CD8-positive, alpha-beta memory T cell (primary cell): ENCODE results near the gene GALNT6. TPM values are rescaled to one million over a fixed set of nuclear protein-coding genes. Genes with fewer than 3 reads are reported as not detected.

Source experiments
- CTCF ChIA-PET: fragments of 350-600 bp; sonication (Branson Sonifier 250); formaldehyde crosslinking; loops from one replicate; lab custom pipeline; 2021; ENCODE audit warnings: antibody characterized with exemption; lab: Charles Lee
- POLR2A ChIA-PET: fragments of 350-600 bp; sonication (Branson Sonifier 250); formaldehyde crosslinking; loops from one replicate; lab custom pipeline; 2021; ENCODE audit warnings: antibody characterized with exemption; lab: Charles Lee
- DNase-seq, 5 donors: peaks; one replicate each; pipeline versions ENCODE4 v3.0.0 to v3.0.0-alpha.2; 2020 to 2022; ENCODE audit warnings: mixed read lengths in 1 of 5
- H3K27ac ChIP-seq: one replicate; pipeline ENCODE4 v1.7.0; 2013; ENCODE audit warnings: low read depth, mild to moderate bottlenecking, low read length, moderate library complexity
- H3K27me3 ChIP-seq: 2 replicates; pipeline ENCODE4 v1.7.0; 2013; ENCODE audit warnings: low read length, mild to moderate bottlenecking; ENCODE audit not compliant: insufficient read depth, poor library complexity, severe bottlenecking
- H3K36me3 ChIP-seq: 2 replicates; pipeline ENCODE4 v1.7.0; 2013; ENCODE audit warnings: mild to moderate bottlenecking, low read length, moderate library complexity; ENCODE audit not compliant: insufficient read depth
- H3K4me1 ChIP-seq: 2 replicates; pipeline ENCODE4 v1.7.0; 2013; ENCODE audit warnings: mild to moderate bottlenecking, low read length, moderate library complexity; ENCODE audit not compliant: insufficient read depth
- H3K4me3 ChIP-seq: 2 replicates; pipeline ENCODE4 v1.7.0; 2013; ENCODE audit warnings: mild to moderate bottlenecking, low read length
- H3K9me3 ChIP-seq: 2 replicates; pipeline ENCODE4 v1.7.0; 2013; ENCODE audit warnings: mild to moderate bottlenecking, low read length
- H3K27ac Mint-ChIP-seq, 8 donors: one replicate each; pipeline ENCODE4 v1.8.0; 2020 to 2021; ENCODE audit warnings: mixed read lengths in 8 of 8, mild to moderate bottlenecking in 6 of 8, inconsistent platforms in 3 of 8, moderate library complexity in 3 of 8
- H3K27me3 Mint-ChIP-seq, 2 donors: one replicate each; pipeline ENCODE4 v1.8.0; 2020 to 2021; ENCODE audit warnings: mixed read lengths in 2 of 2, mild to moderate bottlenecking in 1 of 2, moderate library complexity in 1 of 2
- H3K36me3 Mint-ChIP-seq, 3 donors: one replicate each; pipeline ENCODE4 v1.8.0; 2020 to 2021; ENCODE audit warnings: mixed read lengths in 3 of 3, inconsistent platforms in 1 of 3, mild to moderate bottlenecking in 1 of 3
- H3K4me1 Mint-ChIP-seq, 3 donors: one replicate each; pipeline ENCODE4 v1.8.0; 2020 to 2021; ENCODE audit warnings: mixed read lengths in 3 of 3, inconsistent platforms in 1 of 3, mild to moderate bottlenecking in 1 of 3
- H3K4me3 Mint-ChIP-seq, 7 donors: one replicate each; pipeline ENCODE4 v1.8.0; 2020 to 2021; ENCODE audit warnings: mixed read lengths in 7 of 7, mild to moderate bottlenecking in 6 of 7, moderate library complexity in 4 of 7, inconsistent platforms in 2 of 7
- H3K9me3 Mint-ChIP-seq, 5 donors: one replicate each; pipeline ENCODE4 v1.8.0; 2020 to 2022; ENCODE audit warnings: mixed read lengths in 5 of 5, mild to moderate bottlenecking in 3 of 5, moderate library complexity in 2 of 5, inconsistent platforms in 1 of 5
- polyA plus RNA-seq: library from polyadenylated mRNA; unstranded; fragments of 300-500 nt; fragmentation: Illumina TruSeq; gene quantifications from one replicate; pipeline ENCODE4 v1.2.3, GENCODE V29; 2021
- total RNA-seq, 2 experiments: library from RNA; stranded (reverse); gene quantifications; one replicate each; pipeline ENCODE4 v1.2.3, GENCODE V29; 2021

The GALNT6 gene
- total and polyA plus RNA-seq, 3 experiments from 2014 or later: 13.3 to 15.6 (median 13.5) TPM

GRCh38 chr12:51369581-51369980, 21.6 kb downstream of the GALNT6 start:
- H3K36me3 ChIP-seq: peaks cover 3% of the 10 kb centered on the region

GRCh38 chr12:51368640-51369517, 22.3 kb downstream of the GALNT6 start:
- ChIA-PET POLR2A (interaction anchor here (0.6 to 2.8 kb wide), 11 partner anchors 15 to 609 kb away, joined by 3 to 31 read pairs (median 3); partner anchors contain the start of genes CSRNP2, DAZAP2, GALNT6 and POU6F1), CTCF (interaction anchor here (0.8 to 2.1 kb wide), 10 partner anchors 9 to 164 kb away, joined by 3 to 7 read pairs (median 4); no protein-coding TSS in a partner anchor)
- Mint-ChIP-seq H3K27me3 (peaks cover 0 to 3% of the 10 kb centered on the region in 2 donors), H3K36me3 (peaks cover 3 to 26% (median 9%) of the 10 kb centered on the region in 3 donors), H3K27ac (peak overlapping the region; percentile 40 to 100 (median 96)), H3K9me3 (no peaks in the 10 kb centered on the region), H3K4me1 (peaks cover 29 to 56% (median 42%) of the 10 kb centered on the region in 3 donors), H3K4me3 (peak overlapping the region; percentile 62 to 85 (median 79))
- H3K36me3 ChIP-seq: no peaks in the 10 kb centered on the region
- H3K4me3 ChIP-seq: peak overlapping the region; percentile 62
- H3K9me3 ChIP-seq: no peaks in the 10 kb centered on the region
- peak; percentile 79 to 96 (median 94) for DNase-seq
- peak overlapping the region; percentile 4 for H3K27ac ChIP-seq
- peaks cover 32% of the 10 kb centered on the region for H3K4me1 ChIP-seq
- no peaks in the 10 kb centered on the region for H3K27me3 ChIP-seq

More at GRCh38 chr12:51369581-51369980, 21.6 kb downstream of the GALNT6 start:
- H3K4me1 Mint-ChIP-seq: peaks cover 29 to 56% (median 42%) of the 10 kb centered on the region in 3 donors
- POLR2A ChIA-PET: interaction anchor here (0.6 to 2.8 kb wide), 11 partner anchors 14 to 610 kb away, joined by 3 to 31 read pairs (median 3); partner anchors contain the start of genes DAZAP2, GALNT6, POU6F1 and SLC11A2
- peaks cover 0 to 3% of the 10 kb centered on the region in 2 donors for H3K27me3 Mint-ChIP-seq
- DNase-seq: no peak
- Histone ChIP-seq H3K4me3 (peak overlapping the region; percentile 62), H3K27ac (no peak overlapping the region), H3K27me3 (no peaks in the 10 kb centered on the region), H3K4me1 (peaks cover 32% of the 10 kb centered on the region), H3K9me3 (no peaks in the 10 kb centered on the region)
- peak overlapping the region; percentile 62 to 85 (median 79) for H3K4me3 Mint-ChIP-seq
- H3K27ac Mint-ChIP-seq: peak overlapping the region; percentile 40 to 100 (median 96)
- peaks cover 3 to 26% (median 10%) of the 10 kb centered on the region in 3 donors for H3K36me3 Mint-ChIP-seq
- no peaks in the 10 kb centered on the region for H3K9me3 Mint-ChIP-seq
- CTCF ChIA-PET: interaction anchor here (0.8 to 2.1 kb wide), 10 partner anchors 10 to 163 kb away, joined by 3 to 7 read pairs (median 4); no protein-coding TSS in a partner anchor

- Mint-ChIP-seq H3K4me1 (peaks cover 24 to 33% (median 27%) of the 10 kb centered on the region in 3 donors), H3K27ac (peak overlapping the region in 2 of 8 donors; percentile 3 to 56), H3K27me3 (peaks cover 0 to 1% of the 10 kb centered on the region in 2 donors), H3K9me3 (no peaks in the 10 kb centered on the region), H3K36me3 (peaks cover 3 to 28% (median 8%) of the 10 kb centered on the region in 3 donors), H3K4me3 (no peak overlapping the region)
- no peak overlapping the region for H3K4me3 ChIP-seq
- H3K27ac ChIP-seq: no peak overlapping the region
- peaks cover 31% of the 10 kb centered on the region for H3K4me1 ChIP-seq
- H3K9me3 ChIP-seq: no peaks in the 10 kb centered on the region
- ChIA-PET POLR2A (no interaction called here), CTCF (no interaction called here)
- no peak for DNase-seq
- H3K36me3 ChIP-seq: no peaks in the 10 kb centered on the region
- no peaks in the 10 kb centered on the region for H3K27me3 ChIP-seq
Observed at GRCh38 chr12:51365276-51365675, 25.9 kb downstream of the GALNT6 start.

- H3K27me3 Mint-ChIP-seq: peaks cover 0 to 1% of the 10 kb centered on the region in 2 donors
- H3K4me3 Mint-ChIP-seq: no peak overlapping the region
- H3K4me3 ChIP-seq: no peak overlapping the region
- no peaks in the 10 kb centered on the region for H3K27me3 ChIP-seq
- peaks cover 3 to 39% (median 11%) of the 10 kb centered on the region in 3 donors for H3K36me3 Mint-ChIP-seq
- no peaks in the 10 kb centered on the region for H3K9me3 ChIP-seq
- ChIA-PET POLR2A (no interaction called here), CTCF (no interaction called here)
- no peaks in the 10 kb centered on the region for H3K9me3 Mint-ChIP-seq
- DNase-seq: no peak
- no peaks in the 10 kb centered on the region for H3K36me3 ChIP-seq
- H3K4me1 Mint-ChIP-seq: peaks cover 15 to 20% (median 15%) of the 10 kb centered on the region in 3 donors
- peak overlapping the region in 2 of 8 donors; percentile 17 to 42 for H3K27ac Mint-ChIP-seq
- peaks cover 18% of the 10 kb centered on the region for H3K4me1 ChIP-seq
- no peak overlapping the region for H3K27ac ChIP-seq
Observed at GRCh38 chr12:51364001-51364400, 27.2 kb downstream of the GALNT6 start.

GRCh38 chr12:51362747-51363342, 28.4 kb downstream of the GALNT6 start:
- Mint-ChIP-seq H3K4me1 (peaks cover 5 to 9% (median 7%) of the 10 kb centered on the region in 3 donors), H3K4me3 (no peak overlapping the region), H3K36me3 (peaks cover 0 to 46% (median 11%) of the 10 kb centered on the region in 3 donors), H3K9me3 (no peaks in the 10 kb centered on the region), H3K27ac (peak overlapping the region in 1 of 8 donors; percentile 29), H3K27me3 (no peaks in the 10 kb centered on the region)
- Histone ChIP-seq H3K27me3 (no peaks in the 10 kb centered on the region), H3K36me3 (no peaks in the 10 kb centered on the region), H3K4me1 (peaks cover 6% of the 10 kb centered on the region), H3K27ac (no peak overlapping the region), H3K4me3 (no peak overlapping the region), H3K9me3 (no peaks in the 10 kb centered on the region)
- DNase-seq: no peak
- ChIA-PET CTCF (interaction anchor here (1.0 kb wide), 1 partner anchor 22 kb away, joined by 5 read pairs; no protein-coding TSS in a partner anchor), POLR2A (no interaction called here)

- H3K27ac ChIP-seq: no peak overlapping the region
- Mint-ChIP-seq H3K4me1 (peaks cover 0 to 4% (median 2%) of the 10 kb centered on the region in 3 donors), H3K9me3 (no peaks in the 10 kb centered on the region), H3K27ac (peak overlapping the region in 1 of 8 donors; percentile 83), H3K36me3 (peaks cover 0 to 48% (median 11%) of the 10 kb centered on the region in 3 donors), H3K27me3 (no peaks in the 10 kb centered on the region), H3K4me3 (no peak overlapping the region)
- H3K9me3 ChIP-seq: no peaks in the 10 kb centered on the region
- POLR2A ChIA-PET: no interaction called here
- no peak overlapping the region for H3K4me3 ChIP-seq
- CTCF ChIA-PET: interaction anchor here (1.0 kb wide), 1 partner anchor 21 kb away, joined by 5 read pairs; no protein-coding TSS in a partner anchor
- no peaks in the 10 kb centered on the region for H3K27me3 ChIP-seq
- peaks cover under 1% of the 10 kb centered on the region for H3K4me1 ChIP-seq
- H3K36me3 ChIP-seq: no peaks in the 10 kb centered on the region
- DNase-seq: no peak
Observed at GRCh38 chr12:51362307-51362706, 28.9 kb downstream of the GALNT6 start.

GRCh38 chr12:51361161-51362016, 29.8 kb downstream of the GALNT6 start:
- H3K9me3 Mint-ChIP-seq: no peaks in the 10 kb centered on the region
- Histone ChIP-seq H3K36me3 (no peaks in the 10 kb centered on the region), H3K4me3 (no peak overlapping the region), H3K4me1 (no peaks in the 10 kb centered on the region), H3K27me3 (no peaks in the 10 kb centered on the region), H3K9me3 (no peaks in the 10 kb centered on the region), H3K27ac (no peak overlapping the region)
- CTCF ChIA-PET: no interaction called here
- H3K4me3 Mint-ChIP-seq: no peak overlapping the region
- no peak for DNase-seq
- H3K36me3 Mint-ChIP-seq: peaks cover 0 to 52% (median 11%) of the 10 kb centered on the region in 3 donors
- peak overlapping the region in 5 of 8 donors; percentile 12 to 45 (median 33) for H3K27ac Mint-ChIP-seq
- H3K4me1 Mint-ChIP-seq: peaks cover 0 to 2% (median 0%) of the 10 kb centered on the region in 3 donors
- no peaks in the 10 kb centered on the region for H3K27me3 Mint-ChIP-seq
- POLR2A ChIA-PET: no interaction called here
